Fibroblast of mammary gland (primary cell): ENCODE measurements around the gene SSU72.

ENCODE experiments used
- DNase-seq: peaks from one replicate; pipeline ENCODE4 v3.0.0-alpha.2; 2010; ENCODE audit warnings: low read depth
- H3K4me3 ChIP-seq: 2 replicates; pipeline ENCODE4 v1.5.1; 2011; ENCODE audit warnings: low read depth, mild to moderate bottlenecking, low read length, moderate library complexity; ENCODE audit not compliant: control insufficient read depth
- TF ChIP-seq, protein P1 (sequence below): conservative IDR thresholded peaks from 2 replicates; pipeline ENCODE4 v1.5.1; 2011; ENCODE audit warnings: low read depth, low read length, inconsistent platforms; ENCODE audit not compliant: control insufficient read depth, insufficient read depth

Gene SSU72

DNA sequence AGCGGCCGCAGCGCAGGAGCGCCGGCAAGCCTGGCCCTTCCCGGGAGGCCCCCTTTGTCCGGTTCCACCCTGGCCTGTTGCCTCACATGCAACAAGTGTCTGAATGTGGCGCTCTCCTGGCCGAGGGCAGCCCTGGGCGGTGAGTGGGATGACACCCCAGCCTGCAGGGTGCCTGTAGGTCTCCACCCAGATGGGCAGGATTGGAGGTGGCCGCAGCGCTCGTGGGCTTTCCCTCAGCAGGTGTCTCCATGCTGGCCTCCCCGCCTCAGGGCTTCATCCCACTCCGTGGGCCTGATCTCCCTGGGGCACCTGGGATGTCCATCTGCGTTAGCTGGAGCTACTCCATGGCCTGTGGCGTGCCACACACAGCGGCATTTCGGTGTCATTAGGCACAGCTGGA is 42.2 kb upstream of the SSU72 start:
- TF ChIP-seq, protein P1, sequence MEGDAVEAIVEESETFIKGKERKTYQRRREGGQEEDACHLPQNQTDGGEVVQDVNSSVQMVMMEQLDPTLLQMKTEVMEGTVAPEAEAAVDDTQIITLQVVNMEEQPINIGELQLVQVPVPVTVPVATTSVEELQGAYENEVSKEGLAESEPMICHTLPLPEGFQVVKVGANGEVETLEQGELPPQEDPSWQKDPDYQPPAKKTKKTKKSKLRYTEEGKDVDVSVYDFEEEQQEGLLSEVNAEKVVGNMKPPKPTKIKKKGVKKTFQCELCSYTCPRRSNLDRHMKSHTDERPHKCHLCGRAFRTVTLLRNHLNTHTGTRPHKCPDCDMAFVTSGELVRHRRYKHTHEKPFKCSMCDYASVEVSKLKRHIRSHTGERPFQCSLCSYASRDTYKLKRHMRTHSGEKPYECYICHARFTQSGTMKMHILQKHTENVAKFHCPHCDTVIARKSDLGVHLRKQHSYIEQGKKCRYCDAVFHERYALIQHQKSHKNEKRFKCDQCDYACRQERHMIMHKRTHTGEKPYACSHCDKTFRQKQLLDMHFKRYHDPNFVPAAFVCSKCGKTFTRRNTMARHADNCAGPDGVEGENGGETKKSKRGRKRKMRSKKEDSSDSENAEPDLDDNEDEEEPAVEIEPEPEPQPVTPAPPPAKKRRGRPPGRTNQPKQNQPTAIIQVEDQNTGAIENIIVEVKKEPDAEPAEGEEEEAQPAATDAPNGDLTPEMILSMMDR, result no peak
- H3K4me3 ChIP-seq, result peak overlapping the region; percentile 87
- DNase-seq, result no peak

DNA sequence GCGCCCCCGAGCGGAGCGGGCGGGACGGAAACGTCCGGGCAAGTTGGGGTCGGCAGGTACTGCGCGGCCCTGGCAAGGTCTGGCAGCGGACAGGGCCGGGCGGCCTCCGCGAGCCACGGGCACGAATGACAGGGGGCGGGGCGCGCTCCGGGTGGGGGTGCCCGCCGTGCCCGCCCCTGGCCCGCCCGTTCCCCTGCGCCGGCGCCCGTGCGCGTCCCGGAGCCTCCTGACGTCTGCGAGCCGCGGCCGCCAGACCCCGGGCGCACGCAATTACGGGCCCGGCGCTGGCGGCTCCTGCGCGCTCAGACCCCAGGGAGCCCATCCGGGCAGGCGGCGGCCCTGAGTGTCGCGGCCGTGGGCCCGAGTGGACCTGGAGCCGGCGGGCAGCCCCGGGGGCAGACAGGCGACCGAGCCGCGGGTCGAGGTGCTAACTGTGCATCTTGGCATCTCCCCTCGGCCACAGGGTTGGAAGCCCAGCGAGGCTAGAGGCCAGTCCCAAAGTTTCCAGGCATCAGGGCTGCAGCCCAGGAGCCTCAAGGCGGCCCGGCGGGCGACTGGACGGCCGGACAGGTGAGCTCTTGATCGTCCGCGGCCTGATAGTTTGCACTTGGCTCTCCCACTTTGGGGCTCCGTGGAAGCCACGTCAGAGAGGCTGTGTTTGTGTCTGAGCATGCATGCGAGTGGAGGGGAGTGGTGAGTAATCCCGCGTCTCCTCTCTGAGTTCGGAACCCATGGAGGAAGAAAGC is 41.6 kb upstream of the SSU72 start:
- peak; percentile 11 for DNase-seq
- peak overlapping the region; percentile 87 for H3K4me3 ChIP-seq
- TF ChIP-seq, protein P1, result no peak

DNA sequence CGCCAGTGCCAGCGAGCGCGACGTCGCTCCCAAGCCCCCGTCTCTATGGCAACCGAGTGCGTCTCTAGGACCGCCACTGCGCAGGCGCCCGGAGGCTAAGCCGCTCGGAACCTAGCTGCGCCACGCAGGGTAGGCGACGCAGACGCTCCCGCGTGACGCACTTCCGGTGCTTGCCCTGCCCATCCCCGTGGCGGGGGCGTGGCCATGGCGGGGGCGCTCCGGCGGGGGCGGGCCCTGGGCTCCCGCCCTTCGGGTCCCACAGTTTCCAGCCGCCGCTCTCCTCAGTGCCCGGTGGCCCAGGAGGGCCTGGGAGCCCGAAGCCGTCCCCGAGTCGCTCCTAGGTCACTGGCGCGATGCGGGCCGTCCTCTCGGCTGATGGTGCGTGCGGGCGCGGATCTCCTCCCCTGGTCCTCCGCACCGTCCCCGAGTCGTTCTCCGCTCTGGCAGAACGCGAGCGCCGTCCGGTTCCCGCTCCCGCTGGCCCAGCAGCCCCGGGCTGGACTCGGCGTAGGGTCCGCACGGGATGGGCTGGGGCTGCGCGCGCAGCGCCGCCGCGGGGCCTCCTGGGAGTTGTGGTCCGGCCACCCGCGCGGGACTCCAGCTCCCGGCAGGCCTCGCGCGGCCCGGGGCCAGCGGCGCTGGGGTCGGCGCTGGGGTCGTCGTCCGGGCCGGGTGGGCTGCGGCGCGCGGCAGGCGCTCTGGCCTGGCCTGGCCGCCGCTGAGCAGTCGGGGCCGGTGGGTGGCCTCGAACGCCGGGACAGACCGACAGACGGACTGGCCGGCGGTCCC is 40.8 kb upstream of the SSU72 start, which contains the start of gene MIB2:
Gene MIB2, plus strand, starts transcription at position 245 of the 789 bp plus-strand sequence. CDS start 7,953 bp downstream, outside the sequence.
- TF ChIP-seq, protein P1, result no peak
- peak; percentile 93 for DNase-seq
- H3K4me3 ChIP-seq, result peak within 1 kb of the TSS; percentile 87

DNA sequence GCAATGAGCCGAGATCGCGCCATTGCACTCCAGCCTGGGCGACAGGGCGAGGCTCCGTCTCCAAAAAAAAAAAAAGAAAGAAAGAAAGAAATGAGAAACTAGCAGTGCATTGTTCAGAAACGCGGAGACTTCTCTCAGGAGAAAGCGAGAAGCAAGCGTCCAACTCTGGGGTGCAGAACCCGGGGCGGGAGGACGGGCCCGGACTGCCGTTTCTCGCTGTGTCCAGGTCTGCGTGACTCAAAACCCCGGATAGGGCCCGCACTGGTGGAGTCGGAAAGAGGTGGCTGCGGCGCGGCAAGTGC is 40.2 kb upstream of the SSU72 start:
- H3K4me3 ChIP-seq, result peak overlapping the region; percentile 87
- no peak for DNase-seq
- TF ChIP-seq, protein P1, result no peak

DNA sequence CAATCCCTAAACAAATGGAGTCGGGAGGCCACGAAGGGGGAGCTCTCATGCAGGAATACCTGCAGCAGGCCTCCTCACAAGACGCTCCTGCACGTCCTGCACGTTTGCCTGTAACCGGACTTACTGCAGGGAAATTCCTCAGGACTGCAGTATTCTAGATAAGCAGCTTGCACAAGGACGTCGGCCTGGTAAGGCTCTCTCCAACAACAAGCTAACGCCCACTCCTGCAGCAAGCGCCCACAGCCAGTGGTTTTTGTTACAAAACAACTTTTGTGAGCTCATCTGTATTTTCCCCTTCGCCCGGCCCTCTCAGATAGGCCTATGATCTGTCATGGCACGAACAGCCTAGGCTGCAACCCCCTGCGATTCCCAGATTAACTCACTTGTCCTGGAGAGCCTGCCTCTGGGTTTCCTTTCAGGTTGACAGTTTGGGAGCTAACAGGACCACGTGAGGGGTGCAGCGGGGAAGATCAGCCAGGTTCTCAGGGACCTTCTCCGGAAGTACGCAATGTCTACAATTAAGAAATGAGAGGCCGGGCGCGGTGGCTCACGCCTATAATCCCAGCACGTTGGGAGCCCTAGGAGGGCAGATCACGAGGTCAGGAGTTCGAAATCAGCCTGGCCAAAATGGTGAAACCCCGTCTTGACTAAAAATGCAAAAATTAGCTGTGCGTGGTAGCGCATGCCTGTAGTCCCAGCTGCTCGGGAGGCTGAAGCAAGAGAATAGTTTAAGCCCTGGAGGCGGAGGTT is 39.7 kb upstream of the SSU72 start:
- peak overlapping the region; percentile 87 for H3K4me3 ChIP-seq
- TF ChIP-seq, protein P1, result no peak
- peak; percentile 84 for DNase-seq

DNA sequence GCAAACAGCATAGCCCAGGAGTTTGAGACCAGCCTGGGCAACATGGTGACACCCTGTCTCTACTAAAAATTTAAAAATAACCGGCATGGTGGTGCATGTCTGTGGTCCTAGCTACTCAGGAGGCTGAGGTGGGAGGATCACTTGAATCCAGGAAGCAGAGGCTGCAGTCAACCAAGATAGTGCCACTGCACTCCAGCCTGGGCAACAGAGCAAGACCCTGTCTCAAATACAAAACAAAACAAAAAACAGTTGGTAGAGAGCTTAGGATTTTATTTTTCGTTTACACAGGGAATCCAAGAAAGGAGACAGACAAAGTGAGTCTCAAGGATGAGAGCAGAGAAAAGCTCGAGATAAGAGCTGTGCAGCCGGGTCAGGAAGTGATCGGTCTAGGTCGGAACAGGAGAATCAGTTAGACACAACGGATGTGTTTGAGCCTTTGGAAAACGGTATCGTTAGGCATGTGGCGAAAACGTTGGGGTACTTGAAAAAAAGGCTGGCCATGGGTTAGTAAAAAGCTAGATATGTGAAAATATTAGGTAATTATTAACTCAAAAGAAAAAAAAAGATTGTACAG is 38.9 kb upstream of the SSU72 start:
- TF ChIP-seq, protein P1, result no peak
- peak overlapping the region; percentile 87 for H3K4me3 ChIP-seq
- DNase-seq, result no peak
